CD4-positive, alpha-beta T cell (primary cell): ENCODE results near the gene CRYGN. TPM values are rescaled to one million over a fixed set of nuclear protein-coding genes. Genes with fewer than 3 reads are reported as not detected.
A peak's percentile ranks its signal among the peaks of the same experiment; 100 is the strongest.

ENCODE experiments used
- ATAC-seq: fragments of 200-7000 bp; cut with Tn5 transposase; one replicate; pipeline ENCODE4 v1.10.0; 2022; ENCODE audit warnings: mild to moderate bottlenecking; ENCODE audit not compliant: poor library complexity
- CTCF ChIA-PET: fragments of 350-600 bp; sonication (Branson Sonifier 250); formaldehyde crosslinking; loops from one replicate; lab custom pipeline; 2021; ENCODE audit warnings: antibody characterized with exemption, inconsistent platforms; lab: Charles Lee
- POLR2A ChIA-PET: fragments of 350-600 bp; sonication (Branson Sonifier 250); formaldehyde crosslinking; loops from one replicate; lab custom pipeline; 2021; ENCODE audit warnings: antibody characterized with exemption, inconsistent platforms; lab: Charles Lee
- DNase-seq, 14 experiments: peaks; one replicate each; pipeline ENCODE4 v3.0.0-alpha.2; 2013 to 2020; ENCODE audit warnings: mixed read lengths in 2 of 14
- H3K27ac ChIP-seq, 2 donors: one replicate each; pipeline versions ENCODE4 v1.5.1 to v1.7.0; 2013; ENCODE audit warnings: low read length in 2 of 2, low read depth in 1 of 2, mild to moderate bottlenecking in 1 of 2
- H3K27me3 ChIP-seq, 2 experiments: 1 replicate in 1 of 2; 2 replicates in 1 of 2; pipeline versions ENCODE4 v1.6.1 to v1.7.0; 2013; ENCODE audit warnings: low read length in 2 of 2, control low read depth in 1 of 2, mild to moderate bottlenecking in 1 of 2, moderate library complexity in 1 of 2; ENCODE audit not compliant: insufficient read depth in 2 of 2, control insufficient read depth in 1 of 2
- H3K36me3 ChIP-seq: one replicate; pipeline ENCODE4 v1.6.1; 2013; ENCODE audit warnings: low read length, control low read depth; ENCODE audit not compliant: insufficient read depth
- H3K4me1 ChIP-seq: one replicate; pipeline ENCODE4 v1.6.1; 2013; ENCODE audit warnings: low read length, control low read depth; ENCODE audit not compliant: insufficient read depth
- H3K4me3 ChIP-seq: one replicate; pipeline ENCODE4 v1.5.1; 2013; ENCODE audit warnings: mild to moderate bottlenecking, low read length, moderate library complexity
- H3K9me3 ChIP-seq, 2 experiments: 1 replicate in 1 of 2; 2 replicates in 1 of 2; pipeline versions ENCODE4 v1.6.1 to v1.7.0; 2013; ENCODE audit warnings: low read length in 2 of 2, mild to moderate bottlenecking in 2 of 2, control low read depth in 1 of 2, moderate library complexity in 1 of 2; ENCODE audit not compliant: control insufficient read depth in 1 of 2, insufficient read depth in 1 of 2
- H3K27ac Mint-ChIP-seq: one replicate; pipeline ENCODE4 v1.8.0; 2020; ENCODE audit warnings: mixed read lengths
- H3K27me3 Mint-ChIP-seq: one replicate; pipeline ENCODE4 v1.8.0; 2021; ENCODE audit warnings: mixed read lengths
- H3K36me3 Mint-ChIP-seq: one replicate; pipeline ENCODE4 v1.8.0; 2021; ENCODE audit warnings: low read depth, mixed read lengths
- H3K4me1 Mint-ChIP-seq: one replicate; pipeline ENCODE4 v1.8.0; 2021; ENCODE audit warnings: low read depth, mixed read lengths
- H3K4me3 Mint-ChIP-seq: one replicate; pipeline ENCODE4 v1.8.0; 2020; ENCODE audit warnings: mild to moderate bottlenecking, mixed read lengths
- H3K9me3 Mint-ChIP-seq: one replicate; pipeline ENCODE4 v1.8.0; 2020; ENCODE audit warnings: mixed read lengths
- CTCF ChIP-seq: fragments of 200-600 bp; IDR thresholded peaks from one replicate; pipeline ENCODE4 v1.8.0; 2022; ENCODE audit warnings: antibody characterized with exemption, mild to moderate bottlenecking
- intact Hi-C, 2 experiments: fragments of 100-400 bp; cut with DNase I in 1 of 2; cut with micrococcal nuclease in 1 of 2; formaldehyde crosslinking; loops; one replicate each; pipeline versions ENCODE4 v1.15.1 to v1.9.0; 2023 to 2025; cut with DNase I, micrococcal nuclease
- total RNA-seq, 174 experiments: library from RNA in 2 of 174; stranded (reverse) in 2 of 174; gene quantifications; one replicate each; pipeline ENCODE4 v1.2.3 and lab custom pipeline; 2021 to 2026

The CRYGN gene
- total RNA-seq, 2 experiments from 2014 or later = 0.14 TPM; not detected in 1

- TF ChIP-seq CTCF = no peak
- Histone ChIP-seq H3K27ac (no peak overlapping the region), H3K27me3 (peaks cover 22 to 23% of the 10 kb centered on the region in 2 experiments), H3K4me3 (no peak overlapping the region), H3K9me3 (peaks cover 0 to 33% of the 10 kb centered on the region in 2 experiments), H3K36me3 (no peaks in the 10 kb centered on the region), H3K4me1 (peaks cover 45% of the 10 kb centered on the region)
- CTCF ChIA-PET = interaction anchor here (1.1 kb wide), 1 partner anchor 40 kb away, joined by 3 read pairs; no protein-coding TSS in a partner anchor
- Mint-ChIP-seq H3K36me3 (peaks cover 4% of the 10 kb centered on the region), H3K4me1 (peaks cover 23% of the 10 kb centered on the region), H3K27ac (no peak overlapping the region), H3K9me3 (no peaks in the 10 kb centered on the region), H3K27me3 (peaks cover 30% of the 10 kb centered on the region), H3K4me3 (peak overlapping the region; percentile 30)
- ATAC-seq = no peak
- intact Hi-C loops = no loop called here
- DNase-seq = no peak
- POLR2A ChIA-PET = interaction anchor here (0.5 to 1.3 kb wide), 2 partner anchors 16 to 28 kb away, joined by 4 read pairs; partner anchors contain the start of gene CRYGN
Observed at GRCh38 chr7:151412318-151412717, 27.6 kb downstream of the CRYGN start.

GRCh38 chr7:151411551-151411950, 28.4 kb downstream of the CRYGN start:
- peaks cover 33% of the 10 kb centered on the region for H3K27me3 Mint-ChIP-seq
- Histone ChIP-seq H3K27me3 (peaks cover 22 to 23% of the 10 kb centered on the region in 2 experiments), H3K36me3 (no peaks in the 10 kb centered on the region), H3K9me3 (peaks cover 0 to 36% of the 10 kb centered on the region in 2 experiments), H3K27ac (no peak overlapping the region), H3K4me3 (no peak overlapping the region), H3K4me1 (peaks cover 45% of the 10 kb centered on the region)
- intact Hi-C loops = no loop called here
- H3K9me3 Mint-ChIP-seq = no peaks in the 10 kb centered on the region
- peak overlapping the region; percentile 42 for H3K4me3 Mint-ChIP-seq
- DNase-seq (no peak), ATAC-seq (no peak)
- POLR2A ChIA-PET = interaction anchor here (0.9 to 1.3 kb wide), 2 partner anchors 29 to 59 kb away, joined by 3 to 4 read pairs; partner anchors contain the start of gene CRYGN
- H3K36me3 Mint-ChIP-seq = peaks cover 4% of the 10 kb centered on the region
- no peak for TF ChIP-seq CTCF
- peak overlapping the region; percentile 50 for H3K27ac Mint-ChIP-seq
- H3K4me1 Mint-ChIP-seq = peaks cover 23% of the 10 kb centered on the region
- CTCF ChIA-PET = interaction anchor here (1.1 kb wide), 1 partner anchor 39 kb away, joined by 3 read pairs; no protein-coding TSS in a partner anchor

- ATAC-seq (no peak), DNase-seq (peak in 4 of 14 experiments; percentile 22 to 67 (median 49))
- CTCF ChIA-PET = interaction anchor here (0.6 to 1.9 kb wide), 4 partner anchors 38 to 1056 kb away, joined by 3 to 6 read pairs (median 3); no protein-coding TSS in a partner anchor
- H3K36me3 ChIP-seq = no peaks in the 10 kb centered on the region
- H3K27ac ChIP-seq = peak overlapping the region; percentile 3 to 53
- peaks cover 4% of the 10 kb centered on the region for H3K36me3 Mint-ChIP-seq
- peaks cover 23% of the 10 kb centered on the region for H3K4me1 Mint-ChIP-seq
- H3K4me1 ChIP-seq = peaks cover 48% of the 10 kb centered on the region
- H3K27me3 Mint-ChIP-seq = peaks cover 33% of the 10 kb centered on the region
- H3K4me3 ChIP-seq = peak overlapping the region; percentile 65
- H3K9me3 Mint-ChIP-seq = no peaks in the 10 kb centered on the region
- H3K4me3 Mint-ChIP-seq = peak overlapping the region; percentile 76
- H3K27ac Mint-ChIP-seq = peak overlapping the region; percentile 50
- intact Hi-C loops = no loop called here
- H3K9me3 ChIP-seq = peaks cover 0 to 33% of the 10 kb centered on the region in 2 experiments
- TF ChIP-seq CTCF = no peak
- peaks cover 22 to 23% of the 10 kb centered on the region in 2 experiments for H3K27me3 ChIP-seq
- POLR2A ChIA-PET = interaction anchor here (0.8 to 1.5 kb wide), 7 partner anchors 20 to 109 kb away, joined by 3 to 11 read pairs (median 3); partner anchors contain the start of genes CRYGN and RHEB
Observed at GRCh38 chr7:151410405-151411390, 29.2 kb downstream of the CRYGN start.
